ENCODE measurements around the gene HS6ST3. TPM values are rescaled to one million over a fixed set of nuclear protein-coding genes. Genes with fewer than 3 reads are reported as not detected.

Gene HS6ST3
- total RNA-seq = under 0.01 TPM in 2 replicates

DNA sequence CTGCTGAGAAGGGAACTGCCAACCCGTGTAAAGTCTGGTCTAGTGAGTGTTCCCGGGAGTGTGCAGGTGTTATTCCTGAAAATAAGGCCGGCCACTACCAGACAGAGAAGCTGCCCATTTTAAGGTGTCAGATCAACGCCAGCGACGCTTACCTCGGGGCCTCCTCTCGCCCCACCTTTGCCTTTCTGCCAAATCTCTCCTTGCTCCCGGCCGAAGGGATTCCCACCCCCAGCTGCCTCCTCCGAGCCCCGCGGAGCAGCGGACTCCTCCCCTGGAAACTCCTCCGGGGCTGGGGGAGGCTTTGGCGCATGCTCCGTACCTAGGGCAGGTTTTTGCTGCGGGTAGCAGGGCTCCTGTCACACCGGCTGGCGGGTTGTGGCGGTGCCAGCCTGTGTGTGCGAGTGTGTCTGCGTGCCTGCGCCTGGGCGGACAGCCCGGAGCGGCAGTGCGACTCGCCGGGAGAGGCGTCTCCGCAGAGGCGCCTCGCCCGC, at the start of gene HS6ST3:
Gene HS6ST3, plus strand, starts transcription at position 359 of the 491 bp plus-strand sequence.

DNA sequence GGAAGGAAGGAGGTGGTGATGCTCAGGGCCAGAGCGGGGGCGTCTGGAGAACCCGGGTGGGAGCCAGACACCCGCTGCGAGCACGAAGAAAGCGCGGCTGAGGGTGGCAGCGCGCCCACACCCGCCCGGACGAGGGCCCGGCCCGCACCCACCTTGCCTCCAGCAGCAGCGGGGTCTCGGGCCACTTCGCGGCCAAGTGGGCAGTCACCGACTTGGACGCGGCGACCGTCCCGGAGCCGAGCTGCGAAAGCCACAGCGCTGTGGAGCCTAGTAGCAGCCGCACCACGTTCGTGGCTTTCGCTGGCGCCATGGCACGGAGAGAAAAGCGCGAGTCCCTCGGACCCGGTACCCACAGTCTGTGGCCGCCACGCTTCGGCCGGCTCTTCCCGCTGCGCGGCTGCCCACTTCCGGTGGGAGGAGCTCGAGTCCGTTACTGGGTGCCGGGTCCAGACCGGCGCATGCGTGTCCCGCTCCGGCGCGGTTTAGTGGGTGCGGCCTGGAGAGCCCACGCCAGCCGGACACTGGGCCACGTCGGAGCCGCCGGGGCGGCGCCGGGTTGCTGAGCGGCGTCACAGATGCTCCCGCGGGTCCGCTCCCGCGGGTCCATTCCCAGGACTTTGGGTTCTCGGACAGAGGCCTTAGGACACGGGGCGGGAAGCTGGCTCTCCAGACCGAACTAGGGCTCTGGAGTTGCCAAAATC, 36.8 kb upstream of the HS6ST3 start, which contains the start of gene UGGT2:
Gene UGGT2, minus strand, starts transcription at position 399 of the 701 bp plus-strand sequence. Its CDS starts 89 bp downstream, at position 310.

Other genes starting within 250 kb of the HS6ST3 start
- gene UGGT2, start 36.7 kb upstream of the HS6ST3 start, total RNA-seq = 16.2 and 18.4 TPM in 2 replicates